KG1 (cell line): ENCODE results near the gene KLF15.

Experiments used
- DNase-seq: peaks from one replicate; lab custom pipeline; 2025; lab: John Stamatoyannopoulos, UW

The KLF15 gene

GRCh38 chr3:126306397-126306796, 50.8 kb downstream of the KLF15 start:
- no peak for DNase-seq

GRCh38 chr3:126305427-126305826, 51.8 kb downstream of the KLF15 start:
- DNase-seq = no peak

- DNase-seq = no peak
These were observed 52.5 kb downstream of the KLF15 start for GRCh38 chr3:126304704-126305103.

- DNase-seq = no peak
These were observed 52.9 kb downstream of the KLF15 start for GRCh38 chr3:126304291-126304690.

- no peak for DNase-seq
These were observed 53.9 kb downstream of the KLF15 start for GRCh38 chr3:126303272-126303671.

- no peak for DNase-seq
These were observed 56.3 kb downstream of the KLF15 start for GRCh38 chr3:126300761-126301481.

- DNase-seq = no peak
These were observed 57.0 kb downstream of the KLF15 start for GRCh38 chr3:126300001-126300760.

- DNase-seq = no peak
These were observed 61.7 kb downstream of the KLF15 start for GRCh38 chr3:126295407-126295939.

GRCh38 chr3:126294211-126294808, 62.9 kb downstream of the KLF15 start:
- no peak for DNase-seq

GRCh38 chr3:126293370-126294082, 63.7 kb downstream of the KLF15 start:
- no peak for DNase-seq
